Brain microvascular endothelial cell (primary cell): ENCODE results near the gene GALNT13.

Experiments
- DNase-seq: peaks from one replicate; pipeline ENCODE4 v3.0.0-alpha.2; 2020
- H3K27ac ChIP-seq: fragments of 250-450 bp; sonication (Bioruptor Pico); 2 replicates; pipeline ENCODE4 v1.5.1; 2020; ENCODE audit warnings: mild to moderate bottlenecking, moderate library complexity
- H3K27me3 ChIP-seq: fragments of 250-450 bp; sonication (Bioruptor Pico); replicated peaks from 2 replicates; pipeline ENCODE4 v1.5.1; 2020; ENCODE audit warnings: mild to moderate bottlenecking
- H3K36me3 ChIP-seq: fragments of 250-450 bp; sonication (Bioruptor Pico); replicated peaks from 2 replicates; pipeline ENCODE4 v1.5.1; 2020; ENCODE audit warnings: mild to moderate bottlenecking
- H3K4me3 ChIP-seq: 2 replicates; pipeline ENCODE4 v1.5.1; 2011; ENCODE audit warnings: low read depth, mild to moderate bottlenecking, control low read depth, low read length, moderate library complexity
- in situ Hi-C: cut with HindIII; loops from 2 replicates; pipeline ENCODE4 v1.10.0; 2017; ENCODE audit warnings: low sequenced_read_pairs, low pct_ligation_motif_present
- TF ChIP-seq, protein P1 (sequence below): IDR thresholded peaks from 2 replicates; pipeline ENCODE4 v1.5.1; 2011; ENCODE audit warnings: low read depth, mild to moderate bottlenecking, moderate library complexity, low read length, control low read depth, inconsistent platforms; ENCODE audit errors: missing control alignments

GALNT13 gene

DNA sequence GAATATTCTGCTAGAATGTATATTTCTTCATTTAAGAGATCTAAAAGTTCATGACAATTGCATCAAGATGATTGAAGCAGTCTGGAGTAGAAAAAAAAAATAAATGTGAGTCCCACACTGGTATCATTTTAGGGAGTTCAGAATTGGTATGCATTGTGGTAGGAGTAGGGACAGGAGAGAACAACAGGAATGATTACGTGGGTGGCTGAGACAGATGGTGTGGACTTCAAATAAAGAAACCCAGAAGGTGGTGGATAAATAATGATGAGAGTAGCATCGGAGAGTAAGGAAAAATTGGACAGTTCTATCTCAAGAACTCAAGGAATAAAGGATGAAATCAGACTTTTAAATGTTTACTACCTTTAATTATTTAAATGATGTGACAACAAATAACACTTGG, 289.6 kb downstream of the GALNT13 start:
- Histone ChIP-seq H3K27ac (no peak overlapping the region), H3K27me3 (no peaks in the 10 kb centered on the region), H3K36me3 (no peaks in the 10 kb centered on the region), H3K4me3 (no peak overlapping the region)
- no peak for DNase-seq
- TF ChIP-seq, protein P1, sequence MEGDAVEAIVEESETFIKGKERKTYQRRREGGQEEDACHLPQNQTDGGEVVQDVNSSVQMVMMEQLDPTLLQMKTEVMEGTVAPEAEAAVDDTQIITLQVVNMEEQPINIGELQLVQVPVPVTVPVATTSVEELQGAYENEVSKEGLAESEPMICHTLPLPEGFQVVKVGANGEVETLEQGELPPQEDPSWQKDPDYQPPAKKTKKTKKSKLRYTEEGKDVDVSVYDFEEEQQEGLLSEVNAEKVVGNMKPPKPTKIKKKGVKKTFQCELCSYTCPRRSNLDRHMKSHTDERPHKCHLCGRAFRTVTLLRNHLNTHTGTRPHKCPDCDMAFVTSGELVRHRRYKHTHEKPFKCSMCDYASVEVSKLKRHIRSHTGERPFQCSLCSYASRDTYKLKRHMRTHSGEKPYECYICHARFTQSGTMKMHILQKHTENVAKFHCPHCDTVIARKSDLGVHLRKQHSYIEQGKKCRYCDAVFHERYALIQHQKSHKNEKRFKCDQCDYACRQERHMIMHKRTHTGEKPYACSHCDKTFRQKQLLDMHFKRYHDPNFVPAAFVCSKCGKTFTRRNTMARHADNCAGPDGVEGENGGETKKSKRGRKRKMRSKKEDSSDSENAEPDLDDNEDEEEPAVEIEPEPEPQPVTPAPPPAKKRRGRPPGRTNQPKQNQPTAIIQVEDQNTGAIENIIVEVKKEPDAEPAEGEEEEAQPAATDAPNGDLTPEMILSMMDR: no peak
- in situ Hi-C loops: no loop called here

DNA sequence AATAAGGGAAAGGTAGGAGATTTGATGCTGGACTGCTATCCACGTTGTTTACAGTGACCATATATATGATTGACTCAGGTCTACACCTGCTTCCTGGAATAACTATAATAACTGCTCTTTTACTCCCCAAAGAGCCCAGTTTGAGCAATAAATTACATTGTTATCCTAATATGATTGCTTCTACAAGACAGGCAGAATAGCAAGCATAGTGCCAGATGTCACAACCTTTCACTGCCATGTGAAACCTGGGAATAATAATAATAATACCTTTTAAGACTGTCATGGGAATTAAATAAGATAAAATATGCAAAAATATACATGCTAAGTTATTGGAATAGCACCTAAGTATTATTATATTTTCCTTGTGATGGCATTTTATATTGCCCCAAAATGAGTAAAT, 298.7 kb downstream of the GALNT13 start:
- in situ Hi-C loops: no loop called here
- no peak for DNase-seq
- TF ChIP-seq, protein P1: no peak
- Histone ChIP-seq H3K4me3 (no peak overlapping the region), H3K36me3 (no peaks in the 10 kb centered on the region), H3K27me3 (no peaks in the 10 kb centered on the region), H3K27ac (no peak overlapping the region)

DNA sequence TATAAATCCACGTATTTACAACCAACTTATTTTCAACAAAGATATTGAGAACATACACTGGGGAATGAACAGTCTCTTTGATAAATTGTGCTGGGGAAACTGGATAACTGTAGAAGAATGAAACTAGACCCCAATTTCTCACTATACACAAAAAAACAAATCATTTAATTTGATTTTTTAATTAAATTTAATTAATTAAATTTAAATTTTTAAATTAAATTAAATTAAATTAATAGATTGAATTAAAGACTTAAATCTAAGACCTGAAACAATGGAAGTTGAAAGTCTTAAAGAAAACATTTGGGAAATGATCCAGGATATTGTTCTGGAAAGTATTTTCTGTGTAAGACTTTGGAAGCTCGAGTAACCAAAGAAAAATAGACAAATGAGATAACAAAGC, 301.4 kb downstream of the GALNT13 start:
- TF ChIP-seq, protein P1: no peak
- in situ Hi-C loops: no loop called here

DNA sequence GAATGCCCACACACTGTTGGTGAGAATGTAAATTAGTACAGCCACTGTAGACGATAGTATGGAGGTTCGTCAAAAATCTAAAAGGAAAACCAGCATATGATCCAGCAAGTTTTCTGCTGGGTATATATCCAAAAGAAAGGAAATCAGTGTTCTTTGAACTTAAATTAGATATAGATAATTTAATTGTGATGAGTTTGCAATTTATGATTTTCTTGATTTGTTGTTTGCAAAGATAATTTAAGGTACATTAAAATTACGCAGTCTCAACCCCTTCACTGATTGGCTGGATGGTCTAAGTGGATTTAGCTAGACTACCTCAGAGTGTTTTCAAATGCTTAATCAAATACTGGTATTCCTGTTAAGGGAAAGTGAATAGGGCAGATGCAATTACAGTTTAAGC, 302.2 kb downstream of the GALNT13 start:
- Histone ChIP-seq H3K4me3 (no peak overlapping the region), H3K36me3 (no peaks in the 10 kb centered on the region), H3K27ac (no peak overlapping the region), H3K27me3 (no peaks in the 10 kb centered on the region)
- in situ Hi-C loops: no loop called here
- DNase-seq: no peak
- TF ChIP-seq, protein P1: no peak

More for the DNA sequence above, 301.4 kb downstream of the GALNT13 start:
- no peaks in the 10 kb centered on the region for H3K27me3 ChIP-seq
- no peaks in the 10 kb centered on the region for H3K36me3 ChIP-seq
- no peak for DNase-seq
- H3K4me3 ChIP-seq: no peak overlapping the region
- H3K27ac ChIP-seq: no peak overlapping the region

DNA sequence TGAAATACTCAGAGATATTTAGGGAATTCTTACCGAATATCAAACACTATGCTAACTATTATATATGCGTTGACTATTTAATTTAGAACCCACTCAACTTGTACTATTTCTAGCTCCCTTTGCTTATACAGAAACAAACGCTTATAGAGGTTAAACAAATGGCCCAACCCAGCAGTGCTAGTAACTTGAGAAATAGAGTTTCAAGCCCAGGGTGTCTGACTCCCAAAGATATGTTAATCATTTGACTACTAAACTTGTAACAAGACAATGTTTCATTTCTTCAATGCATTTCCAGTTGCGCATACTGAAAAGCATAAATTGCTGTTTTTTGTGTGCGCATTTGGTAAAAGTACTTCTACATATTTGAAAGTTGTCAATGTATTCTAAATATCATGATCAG, 310.3 kb downstream of the GALNT13 start:
- TF ChIP-seq, protein P1: no peak
- DNase-seq: no peak
- no peak overlapping the region for H3K27ac ChIP-seq
- no peak overlapping the region for H3K4me3 ChIP-seq
- no peaks in the 10 kb centered on the region for H3K27me3 ChIP-seq
- in situ Hi-C loops: no loop called here
- no peaks in the 10 kb centered on the region for H3K36me3 ChIP-seq

DNA sequence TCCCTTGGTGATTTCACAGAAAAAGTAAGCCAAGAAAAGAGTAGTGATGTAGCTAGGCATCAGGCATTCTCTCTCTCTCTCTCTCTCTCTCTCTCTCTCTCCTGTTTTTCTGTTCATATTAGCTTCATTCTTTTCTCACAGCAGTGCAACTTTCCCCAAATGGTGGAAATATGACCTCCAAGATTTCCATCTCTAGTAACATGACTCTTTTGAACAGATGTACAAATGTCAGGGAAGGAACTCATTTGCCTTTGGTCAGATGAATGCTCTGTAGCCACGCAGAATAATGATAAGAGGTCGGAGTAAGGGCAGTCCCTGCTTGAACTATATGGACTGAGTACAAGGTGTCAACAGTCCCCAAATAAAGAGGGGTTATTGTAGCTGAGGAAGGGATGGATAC, 316.2 kb downstream of the GALNT13 start:
- TF ChIP-seq, protein P1: no peak
- no peak overlapping the region for H3K4me3 ChIP-seq
- in situ Hi-C loops: no loop called here
- H3K27ac ChIP-seq: no peak overlapping the region
- no peaks in the 10 kb centered on the region for H3K27me3 ChIP-seq
- no peak for DNase-seq
- no peaks in the 10 kb centered on the region for H3K36me3 ChIP-seq
